DOHH2 (cell line): ENCODE data around the gene SLC10A3.

Experiments
- EZH2phosphoT487 ChIP-seq: fragments of 200-600 bp; sonication (generic); IDR thresholded peaks from 2 replicates; pipeline ENCODE4 v1.6.1; 2017; ENCODE audit warnings: borderline replicate concordance, mild to moderate bottlenecking, antibody characterized with exemption, low read length, moderate library complexity, mixed read lengths
- TF ChIP-seq, protein P1 (sequence below): fragments of 200-600 bp; sonication (generic); IDR thresholded peaks from one replicate; pipeline ENCODE4 v1.5.1; 2014; ENCODE audit warnings: antibody characterized with exemption, mild to moderate bottlenecking, low read depth, low read length; ENCODE audit not compliant: poor library complexity, severe bottlenecking

DNA sequence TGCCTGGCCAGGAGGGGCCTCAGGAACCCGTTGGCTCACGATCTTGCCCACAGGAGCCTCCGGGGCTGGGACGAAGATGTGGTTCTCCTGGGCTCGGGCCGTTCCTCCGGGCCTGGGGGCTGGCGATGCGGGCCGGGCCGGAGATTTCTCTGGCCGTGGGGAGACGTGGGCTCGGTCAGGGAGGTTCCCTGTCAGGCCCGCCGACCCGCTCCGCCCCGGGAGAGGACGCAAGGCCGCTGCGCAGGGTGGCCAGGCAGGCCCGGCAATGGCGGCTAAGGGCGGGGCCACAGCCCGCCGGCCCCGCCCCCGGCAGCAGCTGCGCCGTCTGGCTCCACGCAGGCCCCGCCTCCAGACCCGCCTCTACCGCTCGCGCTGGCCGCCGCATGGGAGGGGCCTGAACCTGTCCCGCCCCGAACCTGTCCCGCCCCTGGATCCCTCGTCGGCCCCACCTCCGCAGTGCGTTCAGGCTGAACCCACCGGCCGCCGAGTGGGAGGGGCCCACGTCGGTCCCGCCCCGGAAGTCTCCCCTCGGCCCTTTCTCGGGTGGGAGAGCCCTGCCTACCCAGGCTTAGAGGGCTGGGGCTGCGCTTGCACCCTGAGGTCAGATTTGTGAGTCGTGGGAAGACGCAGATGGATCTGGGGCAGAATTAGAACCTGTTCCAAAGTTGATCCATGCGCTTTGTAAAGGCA is 25.7 kb upstream of the SLC10A3 start, which contains the start of gene FAM3A:
- TF ChIP-seq, protein P1, sequence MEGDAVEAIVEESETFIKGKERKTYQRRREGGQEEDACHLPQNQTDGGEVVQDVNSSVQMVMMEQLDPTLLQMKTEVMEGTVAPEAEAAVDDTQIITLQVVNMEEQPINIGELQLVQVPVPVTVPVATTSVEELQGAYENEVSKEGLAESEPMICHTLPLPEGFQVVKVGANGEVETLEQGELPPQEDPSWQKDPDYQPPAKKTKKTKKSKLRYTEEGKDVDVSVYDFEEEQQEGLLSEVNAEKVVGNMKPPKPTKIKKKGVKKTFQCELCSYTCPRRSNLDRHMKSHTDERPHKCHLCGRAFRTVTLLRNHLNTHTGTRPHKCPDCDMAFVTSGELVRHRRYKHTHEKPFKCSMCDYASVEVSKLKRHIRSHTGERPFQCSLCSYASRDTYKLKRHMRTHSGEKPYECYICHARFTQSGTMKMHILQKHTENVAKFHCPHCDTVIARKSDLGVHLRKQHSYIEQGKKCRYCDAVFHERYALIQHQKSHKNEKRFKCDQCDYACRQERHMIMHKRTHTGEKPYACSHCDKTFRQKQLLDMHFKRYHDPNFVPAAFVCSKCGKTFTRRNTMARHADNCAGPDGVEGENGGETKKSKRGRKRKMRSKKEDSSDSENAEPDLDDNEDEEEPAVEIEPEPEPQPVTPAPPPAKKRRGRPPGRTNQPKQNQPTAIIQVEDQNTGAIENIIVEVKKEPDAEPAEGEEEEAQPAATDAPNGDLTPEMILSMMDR: no peak
- TF ChIP-seq EZH2phosphoT487: no peak
